GM10266 (cell line): ENCODE data around the gene ZBTB21.

Experiments used
- DNase-seq: peaks from one replicate; pipeline ENCODE4 v3.0.0; 2012; ENCODE audit errors: extremely low spot score
- TF ChIP-seq, protein P1 (sequence below): IDR thresholded peaks from 2 replicates; pipeline ENCODE4 v1.5.1; 2012; ENCODE audit warnings: mild to moderate bottlenecking, low read depth; ENCODE audit not compliant: control insufficient read depth, insufficient read depth; ENCODE audit errors: missing control alignments

ZBTB21 gene

DNA sequence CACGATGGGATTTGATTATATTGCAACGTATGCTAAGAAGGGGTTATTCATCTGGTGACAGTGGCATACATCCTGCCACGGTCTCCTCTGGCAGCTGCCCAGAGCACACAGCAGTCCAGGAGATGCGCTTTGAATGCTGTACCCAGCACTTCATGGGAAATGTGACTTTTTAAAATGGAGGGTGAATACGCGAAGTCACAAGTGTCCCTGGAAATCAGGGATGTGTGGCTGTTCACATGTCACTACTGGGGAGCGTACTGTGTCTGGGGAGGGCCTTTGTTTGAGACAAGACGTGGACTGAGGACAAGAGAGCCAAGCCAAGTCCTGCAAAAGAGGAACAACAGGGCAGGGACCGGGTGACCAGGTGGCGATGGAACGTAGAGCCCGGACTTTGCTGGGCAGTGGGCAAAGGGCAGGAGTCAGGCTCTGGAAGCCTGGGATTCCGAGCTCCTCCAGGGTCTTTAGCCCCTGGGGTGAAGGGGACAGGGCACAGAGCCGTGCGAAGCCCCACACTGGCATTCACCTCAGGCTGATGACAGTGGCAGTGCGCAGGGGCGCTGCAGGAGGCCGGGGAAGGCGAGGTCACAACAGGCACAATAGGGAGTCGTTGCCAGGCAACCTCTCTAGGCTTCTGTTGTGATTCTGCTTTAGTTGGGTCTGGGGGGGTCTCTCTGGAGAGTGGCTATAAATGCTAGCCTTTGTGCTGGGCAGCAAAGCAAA, 11.4 kb upstream of the ZBTB21 start:
- no peak for DNase-seq

DNA sequence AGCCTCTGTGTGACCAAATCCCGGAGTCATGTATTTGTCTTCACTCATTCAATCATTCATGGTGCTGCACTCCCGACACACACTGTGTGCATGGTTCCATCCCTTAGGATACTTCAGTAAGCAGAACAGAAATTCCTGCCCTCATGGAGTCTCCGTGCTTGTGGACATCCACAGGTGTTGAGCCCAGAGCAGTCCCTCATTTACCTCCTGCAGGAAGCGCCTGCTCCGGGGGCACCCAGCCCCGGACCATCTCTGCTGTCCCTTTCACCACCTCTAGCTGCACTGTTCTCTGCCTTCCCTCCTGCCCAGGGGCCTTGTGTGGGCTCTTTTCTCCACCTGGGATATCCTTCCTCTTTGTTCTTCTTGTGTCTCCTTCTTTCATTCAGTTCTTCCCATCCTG, 9.5 kb upstream of the ZBTB21 start:
- DNase-seq: no peak
- TF ChIP-seq, protein P1, sequence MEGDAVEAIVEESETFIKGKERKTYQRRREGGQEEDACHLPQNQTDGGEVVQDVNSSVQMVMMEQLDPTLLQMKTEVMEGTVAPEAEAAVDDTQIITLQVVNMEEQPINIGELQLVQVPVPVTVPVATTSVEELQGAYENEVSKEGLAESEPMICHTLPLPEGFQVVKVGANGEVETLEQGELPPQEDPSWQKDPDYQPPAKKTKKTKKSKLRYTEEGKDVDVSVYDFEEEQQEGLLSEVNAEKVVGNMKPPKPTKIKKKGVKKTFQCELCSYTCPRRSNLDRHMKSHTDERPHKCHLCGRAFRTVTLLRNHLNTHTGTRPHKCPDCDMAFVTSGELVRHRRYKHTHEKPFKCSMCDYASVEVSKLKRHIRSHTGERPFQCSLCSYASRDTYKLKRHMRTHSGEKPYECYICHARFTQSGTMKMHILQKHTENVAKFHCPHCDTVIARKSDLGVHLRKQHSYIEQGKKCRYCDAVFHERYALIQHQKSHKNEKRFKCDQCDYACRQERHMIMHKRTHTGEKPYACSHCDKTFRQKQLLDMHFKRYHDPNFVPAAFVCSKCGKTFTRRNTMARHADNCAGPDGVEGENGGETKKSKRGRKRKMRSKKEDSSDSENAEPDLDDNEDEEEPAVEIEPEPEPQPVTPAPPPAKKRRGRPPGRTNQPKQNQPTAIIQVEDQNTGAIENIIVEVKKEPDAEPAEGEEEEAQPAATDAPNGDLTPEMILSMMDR: no peak

More for the DNA sequence above, 11.4 kb upstream of the ZBTB21 start:
- TF ChIP-seq, protein P1: no peak

DNA sequence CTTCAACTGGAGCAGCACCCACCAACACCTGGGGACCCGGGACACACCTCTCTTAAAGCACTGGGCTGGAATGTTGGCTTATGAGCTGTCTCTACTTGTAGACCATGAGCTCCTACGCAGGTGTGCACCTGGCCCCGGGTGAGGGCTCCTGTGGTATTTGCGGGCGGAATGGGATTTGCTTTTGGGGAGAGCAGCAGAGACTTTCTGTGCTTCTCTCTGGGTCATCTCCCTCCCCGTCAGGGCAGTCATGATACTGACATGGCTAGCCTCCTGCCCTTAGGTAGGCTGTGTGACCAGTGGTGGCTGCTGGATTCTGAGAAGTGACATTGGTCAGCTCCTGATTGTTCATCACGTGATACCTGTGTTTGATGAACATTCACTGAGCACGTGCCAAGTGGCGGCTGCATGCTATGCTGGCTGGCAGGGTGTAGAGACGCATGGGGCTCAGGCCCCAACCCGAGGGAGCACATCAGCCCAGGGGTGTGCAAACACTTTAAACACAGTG, 9.0 kb upstream of the ZBTB21 start:
- no peak for DNase-seq
- TF ChIP-seq, protein P1: no peak

DNA sequence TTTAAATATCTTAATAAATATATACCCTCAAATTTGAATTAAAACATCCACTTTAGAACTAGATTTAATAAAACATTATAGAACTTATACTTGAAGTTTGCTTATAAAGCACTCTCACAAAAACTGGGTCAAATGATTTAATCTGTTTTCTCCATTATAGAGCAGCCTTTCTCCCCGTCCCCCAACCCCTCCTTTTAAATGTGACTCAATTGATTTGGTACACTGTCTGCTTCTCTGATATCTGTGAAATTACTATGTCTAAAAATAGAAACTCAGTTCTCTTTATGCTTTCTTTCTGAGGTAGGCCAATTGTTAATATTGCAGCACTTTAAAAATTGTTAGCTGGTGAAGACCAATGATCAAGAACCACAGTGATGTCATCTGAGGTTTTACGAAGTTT, 6.9 kb upstream of the ZBTB21 start:
- no peak for DNase-seq
- TF ChIP-seq, protein P1: no peak

DNA sequence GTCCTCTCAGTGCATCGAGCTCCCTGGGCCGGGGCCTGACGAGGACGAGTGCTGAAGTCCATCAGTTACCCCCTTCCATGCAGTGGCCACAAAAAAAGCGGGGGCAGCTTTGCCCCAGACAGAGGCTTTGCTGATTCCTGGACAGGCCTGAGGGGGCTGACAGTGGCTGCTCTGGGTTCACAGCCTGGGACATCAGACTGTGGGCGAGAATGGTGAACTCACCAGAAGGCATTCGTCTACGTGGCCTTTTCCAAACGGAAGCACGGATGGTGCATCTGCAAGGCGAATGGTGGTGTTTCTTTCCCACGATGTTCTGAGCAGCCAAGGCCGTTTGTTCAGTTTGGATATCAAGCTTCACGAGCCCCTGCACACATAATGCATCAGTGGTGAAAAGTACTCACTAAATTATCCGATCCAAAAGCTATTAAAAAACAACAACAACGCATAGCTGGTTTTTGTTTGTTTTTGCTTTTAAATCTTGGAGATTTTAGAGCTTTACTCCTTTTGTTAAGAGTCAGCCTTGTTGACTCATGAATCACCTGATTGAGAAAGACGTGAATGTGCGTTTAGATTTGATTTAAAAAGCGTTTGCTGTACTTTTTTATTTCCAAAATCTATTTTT, 6.3 kb upstream of the ZBTB21 start:
- TF ChIP-seq, protein P1: no peak

DNA sequence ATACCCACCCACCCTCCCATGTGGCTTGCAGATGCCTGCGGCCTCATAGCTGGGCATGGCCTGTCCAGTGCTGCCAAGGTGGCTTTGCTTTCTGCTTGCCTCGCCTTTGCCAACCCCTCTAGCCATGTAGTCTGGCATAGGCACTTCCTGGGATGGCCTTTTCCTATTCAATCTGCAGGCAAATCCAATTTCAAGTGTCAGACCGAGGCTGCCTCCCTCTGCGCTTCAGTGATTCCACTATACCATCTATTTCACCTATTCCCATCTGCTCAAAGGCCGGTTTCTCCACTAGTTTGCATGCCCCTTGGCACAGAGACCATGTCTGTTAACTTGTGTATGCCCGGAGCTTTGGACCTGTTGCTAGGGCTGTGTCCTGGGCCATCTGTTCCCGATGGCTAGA, 3.8 kb upstream of the ZBTB21 start:
- TF ChIP-seq, protein P1: no peak

More for the DNA sequence above, 6.3 kb upstream of the ZBTB21 start:
- DNase-seq: no peak

DNA sequence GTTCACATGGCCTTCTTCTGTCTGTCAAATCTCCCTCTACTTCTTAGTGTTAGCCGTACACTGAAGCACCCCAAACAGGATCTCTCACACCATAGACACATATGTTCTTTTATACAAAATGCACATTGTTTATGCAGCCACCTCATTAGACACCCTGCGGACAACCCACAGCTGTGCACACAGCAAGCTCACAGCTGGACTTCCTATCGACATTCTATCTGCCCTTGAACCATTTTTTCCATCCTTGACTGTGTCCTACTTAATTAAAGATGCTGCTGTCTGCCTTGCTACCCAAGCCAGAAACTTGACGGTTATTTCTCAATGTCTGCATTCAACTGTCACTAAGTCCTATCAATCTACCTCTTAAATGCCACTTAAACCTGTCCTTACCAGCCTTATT, 3.2 kb upstream of the ZBTB21 start:
- no peak for DNase-seq
- TF ChIP-seq, protein P1: no peak

More for the DNA sequence above, 3.8 kb upstream of the ZBTB21 start:
- DNase-seq: no peak
